DND-41 (cell line): Measurements from ENCODE around the gene AFF3.

Experiments
- ATAC-seq: fragments of 200-7000 bp; cut with Tn5 transposase; 3 replicates; pipeline ENCODE4 v1.9.1; 2021; ENCODE audit warnings: low read depth; ENCODE audit not compliant: insufficient read depth
- DNase-seq: peaks from one replicate; pipeline ENCODE4 v3.0.0-alpha.2; 2020
- H2AFZ ChIP-seq: 2 replicates; pipeline ENCODE4 v1.6.0; 2012; ENCODE audit warnings: low read depth, low read length
- H3K27ac ChIP-seq: 2 replicates; pipeline ENCODE4 v1.5.1; 2012; ENCODE audit warnings: low read length, inconsistent platforms
- H3K27me3 ChIP-seq: fragments of 200-600 bp; sonication (generic); 2 replicates; pipeline ENCODE4 v1.6.0; 2012; ENCODE audit warnings: low read length, mild to moderate bottlenecking, inconsistent platforms; ENCODE audit not compliant: insufficient read depth, poor library complexity
- H3K36me3 ChIP-seq: 2 replicates; pipeline ENCODE4 v1.5.1; 2012; ENCODE audit warnings: low read length, inconsistent platforms; ENCODE audit not compliant: insufficient read depth
- H3K4me1 ChIP-seq: 2 replicates; pipeline ENCODE4 v1.5.1; 2012; ENCODE audit warnings: mild to moderate bottlenecking, low read length; ENCODE audit not compliant: insufficient read depth
- H3K4me2 ChIP-seq: 2 replicates; pipeline ENCODE4 v1.6.0; 2012; ENCODE audit warnings: mild to moderate bottlenecking, moderate library complexity, low read length, inconsistent platforms; ENCODE audit not compliant: insufficient read depth
- H3K4me3 ChIP-seq, 2 experiments: fragments of 200-600 bp in 1 of 2; shearing (Covaris generic) in 1 of 2; 2 replicates each; pipeline ENCODE4 v1.5.1; 2012 to 2016; ENCODE audit warnings: inconsistent platforms in 2 of 2, low read length in 2 of 2, mild to moderate bottlenecking in 2 of 2, low read depth in 1 of 2, moderate library complexity in 1 of 2
- H3K79me2 ChIP-seq: 2 replicates; pipeline ENCODE4 v1.6.0; 2012; ENCODE audit warnings: low read length, inconsistent platforms; ENCODE audit not compliant: insufficient read depth
- H3K9ac ChIP-seq: 2 replicates; pipeline ENCODE4 v1.6.0; 2012; ENCODE audit warnings: low read depth, mild to moderate bottlenecking, inconsistent platforms, low read length, moderate library complexity
- H3K9me3 ChIP-seq: 2 replicates; pipeline ENCODE4 v1.5.1; 2012; ENCODE audit warnings: low read length, moderate library complexity, mild to moderate bottlenecking, inconsistent platforms; ENCODE audit not compliant: insufficient read depth, severe bottlenecking
- H4K20me1 ChIP-seq: 2 replicates; pipeline ENCODE4 v1.6.0; 2012; ENCODE audit warnings: low read length; ENCODE audit not compliant: insufficient read depth
- EZH2 ChIP-seq: IDR thresholded peaks from 3 replicates; pipeline ENCODE4 v1.6.1; 2012; ENCODE audit warnings: borderline replicate concordance, low read depth, mild to moderate bottlenecking, moderate library complexity, low read length, inconsistent platforms; ENCODE audit not compliant: severe bottlenecking
- TF ChIP-seq, protein P1 (sequence below): IDR thresholded peaks from 2 replicates; pipeline ENCODE4 v1.5.1; 2012; ENCODE audit warnings: borderline replicate concordance, low read length, moderate library complexity, mild to moderate bottlenecking; ENCODE audit not compliant: poor library complexity, severe bottlenecking; ENCODE audit errors: extremely low read depth

AFF3 gene

DNA sequence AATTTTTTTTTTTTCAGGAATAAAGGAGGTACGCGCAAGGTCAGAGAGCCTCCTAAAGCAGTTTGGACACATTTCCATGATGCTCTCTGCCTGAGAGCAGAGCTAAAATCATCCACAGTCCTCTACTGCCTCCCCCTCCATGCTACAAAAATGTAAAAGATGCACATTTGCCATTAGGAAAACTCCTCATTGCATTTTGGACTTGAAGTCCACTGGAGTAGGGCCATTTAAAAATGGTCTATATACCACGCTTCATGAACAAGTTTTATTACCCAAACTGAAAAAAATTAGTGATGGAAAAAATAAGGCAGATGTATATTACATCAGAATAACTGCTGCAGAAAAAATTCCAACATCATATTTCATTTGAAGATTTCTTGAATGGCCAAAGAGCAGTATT is 256.0 kb downstream of the AFF3 start:
- H3K27ac ChIP-seq, result no peak overlapping the region

DNA sequence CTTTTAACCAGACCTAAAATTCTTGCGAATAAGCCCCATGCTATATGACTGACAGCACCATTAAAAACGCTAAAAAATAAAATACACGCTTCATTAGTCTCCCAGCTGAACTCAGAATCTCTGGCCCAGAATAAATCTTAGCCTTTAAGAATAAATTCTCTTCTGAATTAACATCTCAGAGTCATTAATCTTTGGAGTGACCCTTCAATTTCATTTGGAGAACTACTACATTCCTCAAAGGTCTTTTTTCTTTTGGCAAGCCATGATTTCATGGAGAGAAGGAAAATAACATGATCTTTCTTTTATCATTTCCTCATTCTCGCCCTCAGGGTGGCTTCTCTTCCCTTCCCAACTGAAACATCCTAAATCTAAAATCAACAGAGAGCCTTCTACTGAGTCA is 259.0 kb downstream of the AFF3 start:
- Histone ChIP-seq H3K4me1 (no peaks in the 10 kb centered on the region), H3K27ac (no peak overlapping the region), H4K20me1 (no peaks in the 10 kb centered on the region), H3K9me3 (no peaks in the 10 kb centered on the region), H3K9ac (no peak overlapping the region), H2AFZ (no peak overlapping the region), H3K79me2 (no peaks in the 10 kb centered on the region), H3K4me3 (no peak overlapping the region), H3K27me3 (no peaks in the 10 kb centered on the region), H3K4me2 (no peak overlapping the region), H3K36me3 (no peaks in the 10 kb centered on the region)
- DNase-seq, result no peak
- TF ChIP-seq, protein P1, sequence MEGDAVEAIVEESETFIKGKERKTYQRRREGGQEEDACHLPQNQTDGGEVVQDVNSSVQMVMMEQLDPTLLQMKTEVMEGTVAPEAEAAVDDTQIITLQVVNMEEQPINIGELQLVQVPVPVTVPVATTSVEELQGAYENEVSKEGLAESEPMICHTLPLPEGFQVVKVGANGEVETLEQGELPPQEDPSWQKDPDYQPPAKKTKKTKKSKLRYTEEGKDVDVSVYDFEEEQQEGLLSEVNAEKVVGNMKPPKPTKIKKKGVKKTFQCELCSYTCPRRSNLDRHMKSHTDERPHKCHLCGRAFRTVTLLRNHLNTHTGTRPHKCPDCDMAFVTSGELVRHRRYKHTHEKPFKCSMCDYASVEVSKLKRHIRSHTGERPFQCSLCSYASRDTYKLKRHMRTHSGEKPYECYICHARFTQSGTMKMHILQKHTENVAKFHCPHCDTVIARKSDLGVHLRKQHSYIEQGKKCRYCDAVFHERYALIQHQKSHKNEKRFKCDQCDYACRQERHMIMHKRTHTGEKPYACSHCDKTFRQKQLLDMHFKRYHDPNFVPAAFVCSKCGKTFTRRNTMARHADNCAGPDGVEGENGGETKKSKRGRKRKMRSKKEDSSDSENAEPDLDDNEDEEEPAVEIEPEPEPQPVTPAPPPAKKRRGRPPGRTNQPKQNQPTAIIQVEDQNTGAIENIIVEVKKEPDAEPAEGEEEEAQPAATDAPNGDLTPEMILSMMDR, result no peak
- TF ChIP-seq EZH2, result no peak
- ATAC-seq, result no peak

More for the DNA sequence above, 256.0 kb downstream of the AFF3 start:
- Histone ChIP-seq H2AFZ (no peak overlapping the region), H3K79me2 (no peaks in the 10 kb centered on the region), H4K20me1 (no peaks in the 10 kb centered on the region), H3K9me3 (no peaks in the 10 kb centered on the region), H3K4me1 (no peaks in the 10 kb centered on the region), H3K9ac (no peak overlapping the region), H3K4me2 (no peak overlapping the region), H3K27me3 (no peaks in the 10 kb centered on the region), H3K4me3 (no peak overlapping the region), H3K36me3 (no peaks in the 10 kb centered on the region)
- no peak for ATAC-seq
- DNase-seq, result no peak
- TF ChIP-seq EZH2, result no peak
- TF ChIP-seq, protein P1, result no peak

DNA sequence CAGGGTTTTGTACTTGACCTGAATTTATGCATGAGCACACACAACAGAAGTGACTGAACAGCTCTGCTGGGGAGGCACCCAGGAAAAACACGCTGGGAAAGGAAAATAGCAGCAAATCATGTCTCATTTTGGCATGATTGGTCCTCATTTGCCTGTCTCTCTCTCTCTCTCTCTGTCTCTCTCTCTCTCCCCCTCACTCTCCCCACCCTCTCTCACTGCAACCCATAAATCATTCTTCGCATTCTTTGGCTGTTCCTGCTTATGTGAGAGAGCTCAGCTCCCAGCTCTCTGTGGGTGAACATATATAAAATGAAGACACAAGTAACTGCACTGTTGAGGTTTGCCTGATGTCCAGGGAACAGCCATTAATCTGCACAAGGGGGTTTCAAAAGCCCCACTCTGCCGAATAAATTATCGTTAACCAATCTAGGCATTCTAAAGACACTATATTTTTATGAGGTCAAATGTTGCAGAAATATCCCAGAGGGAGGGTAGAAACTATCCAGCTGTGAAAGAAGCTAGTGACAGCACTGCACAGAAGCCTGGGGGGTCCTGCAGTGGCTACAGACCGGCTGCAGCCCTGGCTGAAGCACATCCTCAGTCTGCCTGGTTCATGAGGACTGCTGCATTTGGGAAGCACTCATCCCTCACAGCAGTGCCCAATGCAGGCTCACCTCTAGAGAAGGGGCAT is 260.3 kb downstream of the AFF3 start:
- Histone ChIP-seq H4K20me1 (no peaks in the 10 kb centered on the region), H3K27ac (no peak overlapping the region), H3K4me3 (no peak overlapping the region), H3K4me2 (no peak overlapping the region), H3K9ac (no peak overlapping the region), H3K79me2 (no peaks in the 10 kb centered on the region), H3K36me3 (no peaks in the 10 kb centered on the region), H3K9me3 (no peaks in the 10 kb centered on the region), H3K4me1 (no peaks in the 10 kb centered on the region), H2AFZ (no peak overlapping the region), H3K27me3 (no peaks in the 10 kb centered on the region)
- DNase-seq (no peak), ATAC-seq (no peak)
- no peak for TF ChIP-seq EZH2
- TF ChIP-seq, protein P1, result no peak

DNA sequence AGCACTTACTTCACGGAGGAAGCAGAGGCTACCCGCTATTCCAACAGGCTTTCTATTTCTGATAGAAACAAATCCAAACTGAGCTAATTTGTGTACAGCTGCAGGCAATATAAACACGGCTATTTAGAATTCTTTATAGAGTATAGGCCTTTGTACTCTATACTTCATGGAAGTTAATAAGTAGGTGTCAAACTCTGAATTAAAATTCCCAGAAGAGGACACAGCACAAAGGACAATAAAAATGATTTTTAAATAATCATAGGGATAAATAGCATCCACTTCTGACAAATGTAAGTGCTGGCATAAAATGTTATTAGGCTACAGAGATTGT is 261.5 kb downstream of the AFF3 start:
- Histone ChIP-seq H3K9ac (no peak overlapping the region), H3K36me3 (no peaks in the 10 kb centered on the region), H3K4me2 (no peak overlapping the region), H3K79me2 (no peaks in the 10 kb centered on the region), H2AFZ (no peak overlapping the region), H4K20me1 (no peaks in the 10 kb centered on the region), H3K4me1 (no peaks in the 10 kb centered on the region), H3K27me3 (no peaks in the 10 kb centered on the region), H3K27ac (no peak overlapping the region), H3K9me3 (no peaks in the 10 kb centered on the region), H3K4me3 (no peak overlapping the region)
- DNase-seq, result no peak
- ATAC-seq, result no peak
- TF ChIP-seq EZH2, result no peak
- TF ChIP-seq, protein P1, result no peak
